Measurements from ENCODE around the gene GMEB2.
"Not testable (repeated sequence)": the region's sequence is repeated elsewhere in the genome, so short reads cannot be mapped to it uniquely, and the experiment has no call there.

Gene GMEB2

GRCh38 chr20:63639093-63639975 is 12.4 kb upstream of the GMEB2 start:
- no peak for DNase-seq (ENCODE audit: low spot score)

GRCh38 chr20:63636752-63637628 is 10.1 kb upstream of the GMEB2 start:
- peak; percentile 93 for DNase-seq (ENCODE audit: low spot score)

- no peak for DNase-seq (ENCODE audit: low spot score)
These were observed 8.7 kb upstream of the GMEB2 start for GRCh38 chr20:63635431-63636141.

GRCh38 chr20:63633732-63634131 is 6.8 kb upstream of the GMEB2 start:
- DNase-seq (ENCODE audit: low spot score): no peak

GRCh38 chr20:63631426-63631825 is 4.5 kb upstream of the GMEB2 start:
- not testable (repeated sequence) for DNase-seq (ENCODE audit: low spot score)

GRCh38 chr20:63630956-63631355 is 4.1 kb upstream of the GMEB2 start:
- DNase-seq (ENCODE audit: low spot score): not testable (repeated sequence)

GRCh38 chr20:63628246-63628975 is 1.5 kb upstream of the GMEB2 start:
- DNase-seq (ENCODE audit: low spot score): peak; percentile 86

GRCh38 chr20:63627751-63628245 is 897 bp upstream of the GMEB2 start:
- DNase-seq (ENCODE audit: low spot score): no peak

GRCh38 chr20:63627129-63627750 is 339 bp upstream of the GMEB2 start:
- DNase-seq (ENCODE audit: low spot score): peak; percentile 88

GRCh38 chr20:63625771-63626423 is 1.0 kb downstream of the GMEB2 start:
- DNase-seq (ENCODE audit: low spot score): no peak

GRCh38 chr20:63624486-63624885 is 2.4 kb downstream of the GMEB2 start:
- DNase-seq (ENCODE audit: low spot score): no peak

GRCh38 chr20:63622732-63623131 is 4.2 kb downstream of the GMEB2 start:
- DNase-seq (ENCODE audit: low spot score): no peak

GRCh38 chr20:63622096-63622495 is 4.8 kb downstream of the GMEB2 start:
- no peak for DNase-seq (ENCODE audit: low spot score)

- no peak for DNase-seq (ENCODE audit: low spot score)
These were observed 5.9 kb downstream of the GMEB2 start for GRCh38 chr20:63620991-63621390.

- no peak for DNase-seq (ENCODE audit: low spot score)
These were observed 7.4 kb downstream of the GMEB2 start for GRCh38 chr20:63619505-63619904.

- DNase-seq (ENCODE audit: low spot score): no peak
These were observed 7.8 kb downstream of the GMEB2 start for GRCh38 chr20:63619086-63619485.

- DNase-seq (ENCODE audit: low spot score): peak; percentile 22
These were observed 8.5 kb downstream of the GMEB2 start for GRCh38 chr20:63618291-63618980.

GRCh38 chr20:63617876-63618265 is 9.0 kb downstream of the GMEB2 start:
- DNase-seq (ENCODE audit: low spot score): no peak

GRCh38 chr20:63617092-63617875 is 9.6 kb downstream of the GMEB2 start:
- peak; percentile 69 for DNase-seq (ENCODE audit: low spot score)

Measured in cerebellar cortex (tissue), 1 donor.